Sigmoid colon (tissue), 7 donors: Measurements from ENCODE around the gene ATP9A. TPM values are rescaled to one million over a fixed set of nuclear protein-coding genes. Genes with fewer than 3 reads are reported as not detected.
"Not testable (repeated sequence)": the region's sequence is repeated elsewhere in the genome, so short reads cannot be mapped to it uniquely, and the experiment has no call there.

Experiments used
- DNase-seq: peaks from one replicate; pipeline ENCODE4 v3.0.0-alpha.2; 2019
- H3K27ac ChIP-seq, 4 donors: fragments of 200-600 bp; sonication (generic); one replicate each; pipeline ENCODE4 v1.5.1; 2016 to 2019; ENCODE audit warnings: mild to moderate bottlenecking in 1 of 4
- H3K27me3 ChIP-seq, 3 donors: fragments of 200-600 bp; sonication (generic); one replicate each; pipeline ENCODE4 v1.5.1; 2019; ENCODE audit warnings: mild to moderate bottlenecking in 1 of 3
- H3K36me3 ChIP-seq, 4 donors: fragments of 200-600 bp; sonication (generic); one replicate each; pipeline ENCODE4 v1.5.1; 2016 to 2019
- H3K4me1 ChIP-seq, 4 donors: fragments of 200-600 bp; sonication (generic); one replicate each; pipeline ENCODE4 v1.5.1; 2017 to 2019
- H3K4me3 ChIP-seq, 4 donors: fragments of 200-600 bp; sonication (generic); one replicate each; pipeline ENCODE4 v1.5.1; 2017 to 2019; ENCODE audit warnings: mild to moderate bottlenecking in 2 of 4, moderate library complexity in 1 of 4
- H3K9me3 ChIP-seq, 4 donors: fragments of 200-600 bp in 3 of 4; sonication (generic) in 3 of 4; one replicate each; pipeline versions ENCODE4 v1.5.1 to v1.6.1; 2013 to 2019
- EP300 ChIP-seq, 4 donors: sonication (generic); formaldehyde crosslinking; IDR thresholded peaks; one replicate each; pipeline ENCODE4 v1.6.1; 2017; ENCODE audit warnings: antibody characterized with exemption in 4 of 4
- POLR2A ChIP-seq, 2 donors: fragments of 450-650 bp; IDR thresholded peaks; one replicate each; pipeline ENCODE4 v1.6.1; 2016; ENCODE audit warnings: antibody characterized with exemption in 2 of 2, mild to moderate bottlenecking in 2 of 2, moderate library complexity in 2 of 2
- POLR2AphosphoS5 ChIP-seq, 4 donors: sonication (generic); formaldehyde crosslinking; IDR thresholded peaks; one replicate each; pipeline ENCODE4 v1.6.1; 2017; ENCODE audit warnings: antibody characterized with exemption in 4 of 4
- WGBS, 2 donors: extraction: QIAGEN DNeasy Blood & Tissue Kit; methylation state at CpG; one replicate each; pipeline ENCODE4 v1.1.7; 2013; 5-methylcytosine and 5-hydroxymethylcytosine counted together
- intact Hi-C: fragments of 100-400 bp; cut with DNase I; formaldehyde crosslinking; loops from one replicate; pipeline ENCODE4 v1.15.1; 2023
- polyA plus RNA-seq, 3 donors: library from polyadenylated mRNA; stranded (reverse); fragments of 200-250 nt; gene quantifications; one replicate each; pipeline ENCODE4 v1.2.3, GENCODE V29; 2013
- total RNA-seq, 4 donors: library from RNA; depleted of rRNA; stranded (reverse); fragments of >200 nt; gene quantifications; one replicate each; pipeline ENCODE4 v1.1.0, GENCODE V29; 2016
- TF ChIP-seq, protein P1 (sequence below), 4 experiments: fragments of 450-650 bp in 3 of 4; fragments of 200-600 bp in 1 of 4; IDR thresholded peaks; one replicate each; pipeline ENCODE4 v1.5.1; 2016 to 2019; ENCODE audit warnings: antibody characterized with exemption in 4 of 4, mild to moderate bottlenecking in 3 of 4, moderate library complexity in 2 of 4
- donor health status: healthy with polysubstance abuse.
- donor health status: Bipolar disorder and iron deficiency.
- donor health status: healthy.

Gene ATP9A
- total RNA-seq = 10 to 100 TPM; 31.0 to 34.8 (median 34.4) TPM
- polyA plus RNA-seq = 10 to 100 TPM in 1 of 3 donors, 1 to 10 TPM in 2; 4.2 to 17.3 (median 5.3) TPM

DNA sequence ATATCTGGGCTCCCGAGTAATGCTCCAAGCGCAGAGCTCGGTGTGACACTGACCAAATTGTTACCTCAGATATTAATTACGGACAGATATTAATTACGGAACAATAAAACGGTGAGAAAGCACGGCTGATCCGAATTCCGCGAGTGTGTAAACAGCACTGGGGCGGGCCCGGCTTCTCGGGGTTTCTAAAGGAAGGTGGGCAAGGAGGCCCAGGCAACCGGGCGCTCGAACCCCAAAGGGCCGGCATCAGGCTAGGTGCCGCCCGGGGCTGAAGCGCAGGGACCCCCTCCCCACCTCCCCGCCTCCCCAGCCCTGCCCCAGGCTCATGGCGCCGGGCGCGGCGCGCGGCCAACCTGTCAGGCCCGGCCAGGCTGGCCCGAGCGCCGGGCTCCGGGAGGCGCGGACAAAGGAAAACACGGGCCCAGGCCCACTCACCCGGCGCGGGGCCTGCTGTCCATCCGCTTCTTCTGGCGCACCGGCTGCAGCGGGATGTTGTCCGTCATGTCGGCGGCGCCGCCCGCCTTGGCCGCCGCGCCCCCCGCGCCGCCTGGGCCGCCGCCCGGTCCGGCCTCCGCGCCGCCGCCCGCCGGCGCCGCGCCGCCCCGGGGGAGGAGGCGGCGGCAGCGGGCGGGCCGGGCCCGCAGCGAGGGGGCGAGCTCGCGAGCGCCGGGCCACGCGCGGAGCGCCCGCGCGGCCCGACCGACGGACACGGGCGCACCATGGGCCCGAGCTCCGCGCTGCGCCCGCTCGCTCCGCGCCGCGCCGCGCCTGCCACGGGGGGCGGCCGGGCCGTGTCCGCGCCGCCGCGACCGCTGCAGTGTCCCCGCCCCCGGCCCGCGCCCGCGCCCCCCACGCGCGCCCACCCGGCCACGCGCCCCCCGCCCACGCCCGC is at the start of gene ATP9A:
Gene ATP9A, minus strand, starts transcription at position 524 of the 892 bp plus-strand sequence. Its CDS starts 21 bp downstream, at position 503.
- H3K36me3 ChIP-seq = no peaks in the 10 kb centered on the region
- peak; percentile 69 for DNase-seq

GRCh38 chr20:51816856-51817255 is 48.7 kb upstream of the ATP9A start:
- H3K4me3 ChIP-seq, H3K9me3 ChIP-seq, DNase-seq, H3K27ac ChIP-seq, H3K36me3 ChIP-seq, H3K27me3 ChIP-seq, H3K4me1 ChIP-seq, intact Hi-C loops: not testable (repeated sequence)
- WGBS, 2 donors = 57 to 83% methylated on average over 8 of the region's 8 CpGs

More for the DNA sequence above, at the start of gene ATP9A:
- Histone ChIP-seq H3K27me3 (no peaks in the 10 kb centered on the region), H3K27ac (peak within 1 kb of the TSS; percentile 64 to 75 (median 71)), H3K4me3 (peak within 1 kb of the TSS; percentile 56 to 92 (median 80)), H3K9me3 (no peaks in the 10 kb centered on the region), H3K4me1 (peaks cover 0 to 13% (median 9%) of the 10 kb centered on the region in 4 donors)
- no peak for TF ChIP-seq EP300 (IDR thresholded peaks at IDR 0.05)
- no peak for TF ChIP-seq POLR2A (IDR thresholded peaks at IDR 0.05)
- TF ChIP-seq, protein P1, sequence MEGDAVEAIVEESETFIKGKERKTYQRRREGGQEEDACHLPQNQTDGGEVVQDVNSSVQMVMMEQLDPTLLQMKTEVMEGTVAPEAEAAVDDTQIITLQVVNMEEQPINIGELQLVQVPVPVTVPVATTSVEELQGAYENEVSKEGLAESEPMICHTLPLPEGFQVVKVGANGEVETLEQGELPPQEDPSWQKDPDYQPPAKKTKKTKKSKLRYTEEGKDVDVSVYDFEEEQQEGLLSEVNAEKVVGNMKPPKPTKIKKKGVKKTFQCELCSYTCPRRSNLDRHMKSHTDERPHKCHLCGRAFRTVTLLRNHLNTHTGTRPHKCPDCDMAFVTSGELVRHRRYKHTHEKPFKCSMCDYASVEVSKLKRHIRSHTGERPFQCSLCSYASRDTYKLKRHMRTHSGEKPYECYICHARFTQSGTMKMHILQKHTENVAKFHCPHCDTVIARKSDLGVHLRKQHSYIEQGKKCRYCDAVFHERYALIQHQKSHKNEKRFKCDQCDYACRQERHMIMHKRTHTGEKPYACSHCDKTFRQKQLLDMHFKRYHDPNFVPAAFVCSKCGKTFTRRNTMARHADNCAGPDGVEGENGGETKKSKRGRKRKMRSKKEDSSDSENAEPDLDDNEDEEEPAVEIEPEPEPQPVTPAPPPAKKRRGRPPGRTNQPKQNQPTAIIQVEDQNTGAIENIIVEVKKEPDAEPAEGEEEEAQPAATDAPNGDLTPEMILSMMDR (IDR thresholded peaks at IDR 0.05) = no peak
- no peak for TF ChIP-seq POLR2AphosphoS5 (IDR thresholded peaks at IDR 0.05)
- 1% methylated on average over 131 of the region's 131 CpGs for WGBS, 2 donors
- intact Hi-C loops = loop anchor here (10.0 kb wide), 1 partner anchor 133 kb away; no protein-coding TSS in a partner anchor

DNA sequence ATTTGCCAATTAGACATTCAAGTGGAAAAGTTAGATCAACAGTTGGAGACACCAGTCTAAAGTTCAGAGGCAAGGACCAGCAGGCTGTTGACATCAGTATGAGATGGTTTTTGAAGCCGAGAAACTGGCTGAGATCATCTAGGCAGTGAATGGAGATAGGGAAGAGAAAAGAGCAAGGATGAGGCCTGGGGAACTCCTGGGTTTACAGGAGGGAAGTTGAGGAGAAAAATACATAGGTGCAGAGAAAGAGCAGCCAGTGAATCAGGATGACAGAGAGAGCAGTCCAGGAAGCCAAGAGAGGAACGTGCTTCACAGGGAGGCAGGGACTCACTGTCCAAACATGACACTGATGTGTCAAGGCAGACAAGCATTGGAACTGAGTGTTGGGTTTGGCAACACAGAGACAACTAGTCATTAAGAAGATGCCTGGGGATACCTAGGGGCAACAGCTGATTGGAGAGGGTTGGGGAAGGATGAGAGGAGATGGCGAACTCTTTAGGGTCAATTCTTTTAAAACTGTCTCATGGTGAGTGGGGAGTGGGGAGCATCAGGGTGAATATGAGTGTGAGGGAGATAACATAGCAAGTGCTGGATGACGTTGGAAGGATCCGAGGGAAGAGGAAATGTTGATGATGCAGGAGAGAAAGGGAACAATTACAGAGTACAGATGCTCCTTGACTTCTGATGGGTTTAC is 47.3 kb upstream of the ATP9A start:
- no peak overlapping the region for H3K27ac ChIP-seq
- no peak for DNase-seq
- no peaks in the 10 kb centered on the region for H3K9me3 ChIP-seq
- intact Hi-C loops = no loop called here
- H3K4me1 ChIP-seq = no peaks in the 10 kb centered on the region
- TF ChIP-seq, protein P1 (IDR thresholded peaks at IDR 0.05) = no peak
- TF ChIP-seq POLR2A (IDR thresholded peaks at IDR 0.05) (no peak), EP300 (IDR thresholded peaks at IDR 0.05) (no peak), POLR2AphosphoS5 (IDR thresholded peaks at IDR 0.05) (no peak)
- no peaks in the 10 kb centered on the region for H3K27me3 ChIP-seq
- H3K36me3 ChIP-seq = no peaks in the 10 kb centered on the region
- no peak overlapping the region for H3K4me3 ChIP-seq
- 74 to 82% methylated on average over 5 of the region's 5 CpGs for WGBS, 2 donors

GRCh38 chr20:51812861-51813260 is 44.7 kb upstream of the ATP9A start:
- H3K27ac ChIP-seq = no peak overlapping the region
- intact Hi-C loops = no loop called here
- 81 to 90% methylated on average over 4 of the region's 4 CpGs for WGBS, 2 donors
- TF ChIP-seq POLR2A (IDR thresholded peaks at IDR 0.05) = no peak
- TF ChIP-seq, protein P1 (IDR thresholded peaks at IDR 0.05) = no peak
- TF ChIP-seq POLR2AphosphoS5 (IDR thresholded peaks at IDR 0.05) = no peak
- no peak for TF ChIP-seq EP300 (IDR thresholded peaks at IDR 0.05)
- no peaks in the 10 kb centered on the region for H3K36me3 ChIP-seq
- no peaks in the 10 kb centered on the region for H3K4me1 ChIP-seq
- no peak for DNase-seq
- no peaks in the 10 kb centered on the region for H3K9me3 ChIP-seq
- H3K4me3 ChIP-seq = no peak overlapping the region
- H3K27me3 ChIP-seq = no peaks in the 10 kb centered on the region

DNA sequence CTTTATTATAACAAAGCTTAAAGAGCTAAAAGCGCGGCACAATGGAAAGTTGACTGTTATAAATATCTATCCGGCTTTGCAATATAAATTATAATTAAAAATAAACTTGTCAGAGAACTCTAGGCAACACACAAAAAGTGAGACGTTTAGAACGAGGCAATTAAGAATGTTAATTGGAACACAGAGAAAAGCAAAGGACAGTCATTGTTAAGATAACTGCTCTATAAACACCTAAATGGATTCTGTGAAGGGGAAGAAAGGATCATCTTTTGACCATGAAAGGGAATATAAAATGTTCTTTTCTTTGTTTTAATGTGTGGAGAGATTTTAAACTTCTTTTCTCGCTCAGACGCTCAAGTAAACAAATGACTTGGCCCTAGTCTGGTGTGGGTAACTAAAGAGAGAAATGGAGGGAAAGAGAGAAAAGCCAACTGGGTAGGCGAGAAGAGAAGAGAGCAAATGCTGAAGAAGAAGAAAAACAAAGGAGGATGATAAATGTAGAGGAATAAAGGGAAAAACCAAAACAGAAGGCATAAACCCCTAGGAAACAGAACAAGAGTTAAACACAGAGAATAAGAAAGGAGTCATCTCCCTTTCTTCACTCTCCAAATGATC is 43.4 kb upstream of the ATP9A start:
- TF ChIP-seq EP300 (IDR thresholded peaks at IDR 0.05) = no peak
- TF ChIP-seq POLR2A (IDR thresholded peaks at IDR 0.05) = no peak
- no peak for TF ChIP-seq POLR2AphosphoS5 (IDR thresholded peaks at IDR 0.05)
- TF ChIP-seq, protein P1 (IDR thresholded peaks at IDR 0.05) = no peak
- Histone ChIP-seq H3K36me3 (no peaks in the 10 kb centered on the region), H3K4me1 (no peaks in the 10 kb centered on the region), H3K27me3 (no peaks in the 10 kb centered on the region), H3K4me3 (no peak overlapping the region), H3K27ac (no peak overlapping the region), H3K9me3 (no peaks in the 10 kb centered on the region)
- intact Hi-C loops = no loop called here
- WGBS, 2 donors = 77% methylated on average over 8 of the region's 8 CpGs
- no peak for DNase-seq
